Midbrain (tissue), 1 donor: ENCODE measurements around the gene BEND3.

ENCODE experiments used
- DNase-seq: peaks from one replicate; lab custom pipeline; 2025; lab: John Stamatoyannopoulos, UW

The BEND3 gene

DNA sequence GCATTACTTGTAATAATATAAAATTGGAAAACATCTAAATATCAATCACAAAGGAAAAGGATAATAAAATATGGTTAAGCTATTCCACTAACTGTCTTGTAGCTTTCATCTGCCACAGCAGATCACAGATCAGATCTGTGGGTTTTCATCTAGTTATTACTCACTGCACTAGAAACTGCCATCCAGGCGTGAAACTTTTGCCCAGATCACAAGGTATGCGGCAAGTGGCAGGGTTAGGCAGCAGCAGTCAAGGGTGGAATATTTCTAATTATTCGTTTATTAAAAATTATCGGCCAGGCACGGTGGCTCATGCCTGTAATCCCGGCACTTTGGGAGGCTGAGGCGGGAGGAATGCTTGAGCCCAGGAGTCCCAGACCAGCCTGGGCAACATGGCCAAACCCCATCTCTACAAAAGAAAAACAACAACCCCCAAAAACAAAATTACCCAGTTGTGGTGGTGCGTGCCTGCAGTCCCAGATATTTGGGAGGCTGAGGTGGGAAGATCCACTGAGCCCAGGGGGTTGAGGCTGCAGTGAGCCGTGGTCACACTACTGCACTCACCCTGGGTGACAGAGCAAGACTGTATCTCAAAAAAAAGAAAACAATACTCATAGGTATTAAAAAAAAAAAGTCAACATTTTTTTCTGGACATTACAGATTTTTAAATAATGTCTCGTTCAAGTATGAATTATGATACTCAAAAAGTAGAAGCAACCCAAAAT, 32.1 kb downstream of the BEND3 start:
- no peak for DNase-seq

DNA sequence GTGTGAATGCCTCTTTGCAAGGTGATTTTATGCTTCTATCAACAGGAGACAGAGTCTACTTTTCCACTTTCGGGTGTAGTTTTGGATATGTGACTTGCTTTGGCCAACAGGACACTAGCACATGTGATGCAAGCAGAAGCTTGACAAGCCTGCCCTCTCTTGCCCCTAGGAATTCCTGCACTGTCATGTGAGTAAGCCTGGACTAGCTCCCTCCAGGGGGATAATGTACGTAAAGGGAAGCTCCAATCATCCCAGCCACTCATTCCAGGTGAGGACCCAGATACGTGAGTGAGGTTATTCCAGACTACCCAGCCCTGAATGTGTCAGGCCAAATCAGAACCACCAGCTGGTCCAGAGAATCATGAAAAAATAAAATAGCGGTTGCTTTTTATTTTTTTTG, 33.3 kb downstream of the BEND3 start:
- no peak for DNase-seq

DNA sequence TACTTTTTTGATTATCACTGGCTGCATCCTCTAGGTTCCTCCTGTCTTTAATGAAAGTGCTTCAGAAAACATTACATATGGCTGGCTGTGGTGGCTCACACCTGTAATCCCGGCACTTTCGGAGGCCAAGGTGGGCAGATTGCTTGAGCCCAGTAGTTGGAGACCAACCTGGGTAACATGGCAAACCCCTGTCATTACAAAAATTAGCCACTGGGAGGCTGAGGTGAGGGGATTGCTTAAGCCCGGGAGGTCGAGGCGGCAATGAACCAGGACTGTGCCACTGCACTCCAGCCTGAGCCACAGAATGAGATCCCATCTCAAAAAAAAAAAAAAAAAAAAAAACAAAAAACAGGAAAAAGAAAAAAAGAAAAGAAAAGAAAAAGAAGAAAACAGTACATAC, 35.3 kb downstream of the BEND3 start:
- no peak for DNase-seq

DNA sequence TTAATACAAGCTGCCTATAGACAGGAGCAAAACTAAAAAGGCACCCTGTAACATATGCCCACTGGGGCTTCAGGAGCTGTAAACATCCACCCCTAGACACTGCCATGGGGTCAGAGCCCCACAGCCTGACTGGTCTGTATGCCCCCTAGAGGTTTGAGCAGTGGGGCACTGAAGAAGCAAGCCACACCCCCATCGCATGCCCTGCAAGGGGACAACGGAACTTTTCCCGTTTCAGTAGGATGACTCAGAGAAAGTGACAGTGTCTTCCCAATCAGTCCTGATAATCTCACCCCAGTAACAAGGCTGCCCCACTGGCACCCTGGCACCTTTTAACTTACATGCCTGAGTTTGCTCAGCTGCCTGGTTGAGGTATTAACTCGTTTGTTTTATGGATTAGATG, 35.9 kb downstream of the BEND3 start:
- DNase-seq, result no peak

DNA sequence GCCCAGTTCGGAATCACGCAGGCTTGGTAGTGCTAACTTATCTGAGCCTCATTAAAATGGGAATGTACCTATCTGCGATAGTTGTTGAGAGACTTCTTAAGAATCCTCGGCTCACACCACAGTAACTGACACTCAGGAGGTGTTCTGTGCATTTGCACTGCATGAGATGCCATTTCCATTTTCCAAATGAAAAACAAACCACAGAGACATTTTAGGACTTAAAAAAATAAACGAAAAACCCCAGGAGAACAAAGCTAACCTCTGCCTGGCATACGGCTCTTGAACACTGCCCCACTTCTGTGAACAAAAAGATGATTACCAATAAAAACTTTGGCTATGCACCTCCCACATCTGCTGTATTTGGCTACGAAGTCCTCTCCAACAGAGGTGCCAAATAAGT, 37.6 kb downstream of the BEND3 start:
- DNase-seq, result no peak

DNA sequence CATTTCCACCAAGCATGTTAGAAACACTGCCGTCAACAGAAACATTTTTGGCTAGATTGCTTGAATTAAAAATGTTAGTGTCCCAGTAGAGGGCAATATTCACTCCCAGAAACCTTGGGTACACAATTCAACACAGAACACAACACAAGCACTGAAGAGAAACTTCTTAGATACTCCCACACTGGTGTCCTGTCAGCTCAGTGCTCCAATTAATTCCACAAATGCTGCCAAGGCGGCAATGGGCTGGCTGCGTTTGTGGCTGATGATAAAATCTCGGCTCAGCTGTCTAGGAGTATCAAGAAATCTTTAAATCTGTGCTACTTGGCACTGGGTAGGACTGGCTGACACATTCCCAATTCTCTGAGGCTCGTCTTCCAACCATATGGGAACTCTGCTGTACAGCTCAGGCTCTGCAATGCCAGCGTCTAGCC, 39.3 kb downstream of the BEND3 start:
- peak; percentile 28 for DNase-seq

DNA sequence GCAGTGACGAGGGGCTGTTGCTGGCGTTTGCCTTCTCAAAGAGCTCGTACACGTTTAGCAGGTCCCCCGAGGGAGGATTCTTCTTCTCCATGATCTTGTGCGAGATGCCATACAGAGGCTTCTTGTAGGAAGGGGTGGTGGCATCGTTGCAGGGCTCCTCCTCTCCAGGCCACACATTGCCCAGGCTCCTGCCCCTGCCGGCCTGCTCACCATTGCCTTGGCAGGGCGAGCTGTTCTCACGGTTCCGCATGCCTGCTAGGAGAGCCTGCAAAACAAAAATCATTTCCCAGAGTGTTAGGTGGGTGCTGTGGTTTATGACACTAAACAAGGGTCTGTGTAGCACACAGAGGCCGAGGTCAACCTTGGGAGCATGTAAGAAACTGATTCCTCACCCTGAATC, 44.6 kb downstream of the BEND3 start:
- no peak for DNase-seq

DNA sequence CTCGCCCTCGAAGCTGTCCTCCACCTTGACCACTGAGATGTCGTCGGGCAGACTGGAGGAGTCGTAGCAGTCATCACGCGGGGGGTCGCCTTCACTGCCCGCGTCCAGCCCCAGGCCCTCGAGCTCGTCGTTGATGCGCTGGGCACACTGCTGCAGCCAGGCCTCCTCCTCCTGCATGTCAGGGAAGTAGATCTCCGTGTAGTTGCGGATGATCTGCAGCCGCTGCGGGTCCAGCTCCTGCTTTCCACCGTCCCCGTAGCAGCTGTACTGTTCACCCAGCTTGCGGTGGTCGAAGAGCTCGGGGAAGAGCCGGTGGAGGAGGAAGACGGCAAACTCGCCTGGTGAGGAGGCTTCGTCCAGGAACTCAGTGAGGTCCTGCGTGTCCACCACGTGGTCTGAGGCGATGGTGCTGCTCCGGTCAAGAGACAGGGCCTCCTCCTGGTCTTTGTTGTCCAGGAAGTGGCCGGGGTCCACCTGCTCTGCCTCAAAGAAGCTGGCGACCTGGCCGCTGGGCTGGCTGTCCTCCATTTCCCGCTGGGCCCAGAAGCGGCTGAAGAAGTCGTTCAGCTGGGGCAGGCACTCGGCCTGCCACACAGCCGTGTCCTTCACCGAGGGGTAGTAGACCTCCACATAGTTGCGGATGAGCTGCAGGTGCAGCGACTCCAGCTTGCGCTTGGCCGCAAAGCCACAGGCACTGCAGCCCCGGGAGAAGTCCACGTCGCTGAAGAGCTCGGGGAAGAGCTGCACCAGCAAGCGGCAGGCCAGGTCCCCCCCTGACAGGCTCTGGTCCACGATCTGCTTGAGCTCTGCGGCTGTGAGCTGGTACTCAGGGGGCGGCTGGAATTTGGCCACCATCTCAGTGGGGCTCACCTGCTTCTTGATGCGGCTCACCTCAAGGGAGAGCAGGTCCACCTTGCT, 45.4 kb downstream of the BEND3 start:
- DNase-seq, result no peak

DNA sequence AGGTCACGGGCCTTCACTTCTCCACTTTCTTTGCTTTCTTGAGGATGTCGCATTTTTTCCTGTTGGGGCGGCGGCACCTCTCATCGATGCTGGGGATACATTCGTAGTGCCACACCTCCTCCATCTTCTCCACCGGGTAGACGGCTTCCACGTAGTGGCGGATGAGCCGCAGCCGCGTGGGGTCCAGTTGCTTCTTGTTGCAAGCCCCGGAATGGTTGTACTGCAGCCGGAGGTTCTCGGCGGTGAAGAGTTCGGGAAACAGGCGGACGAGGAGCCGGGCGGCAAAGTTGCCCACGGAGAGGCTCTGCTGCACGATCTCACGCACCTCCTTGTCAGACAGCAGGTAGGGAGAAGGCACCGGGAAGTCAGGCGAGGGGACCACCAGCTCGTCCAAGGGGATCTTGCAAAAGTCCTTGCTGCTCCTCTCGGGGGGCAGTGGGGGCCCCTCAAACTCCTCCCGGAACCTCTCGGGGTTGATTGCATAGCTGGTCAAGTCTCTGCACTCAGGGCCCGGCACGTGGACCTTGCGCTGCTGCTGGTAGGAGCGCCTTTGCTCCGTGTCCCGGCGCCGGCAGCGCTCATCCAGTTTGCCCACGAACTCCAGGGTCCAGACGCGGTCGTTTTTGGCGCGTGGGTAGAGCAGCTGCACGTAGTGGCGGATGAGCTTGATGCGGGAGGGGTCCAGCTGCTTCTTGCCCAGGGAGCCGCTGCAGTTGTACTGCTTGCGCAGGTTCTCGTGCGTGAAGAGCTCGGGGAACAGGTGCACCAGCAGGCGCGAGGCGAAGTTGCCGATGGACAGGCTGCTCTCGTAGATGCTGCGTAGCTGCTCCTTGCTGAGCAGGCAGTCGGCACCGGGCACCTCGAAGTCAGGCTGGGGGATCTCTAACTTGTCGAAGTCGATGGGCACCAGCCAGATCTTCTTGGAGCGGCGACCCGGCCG, 46.4 kb downstream of the BEND3 start:
- no peak for DNase-seq

DNA sequence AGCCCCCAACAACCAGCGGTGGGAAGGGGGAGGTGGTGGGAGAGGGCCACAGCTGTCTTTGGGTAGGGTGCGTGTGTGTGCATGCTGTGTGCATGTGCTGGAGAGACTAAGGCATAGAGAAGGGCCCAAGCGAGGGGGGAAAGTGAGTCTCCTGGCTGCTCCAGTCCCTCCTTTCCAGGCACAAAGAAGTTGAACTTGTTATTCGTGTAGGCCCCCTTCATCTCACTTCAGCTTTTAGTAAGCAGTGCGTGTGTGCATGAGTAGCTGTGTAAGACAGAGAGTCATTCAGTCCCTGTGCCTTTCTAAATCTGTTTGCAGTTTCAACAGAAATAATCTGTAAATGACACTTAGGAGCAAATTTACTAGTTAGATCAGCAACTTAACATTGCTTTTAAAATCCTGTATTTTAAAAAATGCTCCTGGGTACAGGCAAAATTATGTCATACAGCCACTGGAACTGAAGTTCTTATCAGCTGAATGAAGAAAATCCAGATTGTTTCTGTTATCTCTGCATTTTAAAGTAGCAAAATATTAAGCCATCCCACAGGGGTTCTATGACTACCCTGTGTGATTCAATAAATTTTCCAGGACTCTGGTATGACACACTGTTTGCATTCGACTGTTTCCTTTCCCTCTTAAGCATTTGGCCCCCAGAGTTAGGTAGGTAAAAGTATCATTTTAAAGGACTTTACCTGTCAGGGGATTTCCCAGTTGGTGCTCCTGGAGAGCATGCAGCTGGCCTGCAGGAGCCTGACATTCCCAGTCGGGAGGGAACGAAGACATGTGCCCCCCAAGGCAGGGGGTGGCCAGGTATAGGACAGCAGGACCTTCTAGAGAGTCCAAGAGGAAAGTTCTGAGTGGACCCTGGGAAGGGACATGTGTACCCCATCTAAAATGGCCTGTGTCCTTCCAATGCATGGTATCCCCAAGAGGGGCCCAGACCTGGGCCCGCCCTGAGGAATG, 48.3 kb downstream of the BEND3 start:
- DNase-seq, result no peak

DNA sequence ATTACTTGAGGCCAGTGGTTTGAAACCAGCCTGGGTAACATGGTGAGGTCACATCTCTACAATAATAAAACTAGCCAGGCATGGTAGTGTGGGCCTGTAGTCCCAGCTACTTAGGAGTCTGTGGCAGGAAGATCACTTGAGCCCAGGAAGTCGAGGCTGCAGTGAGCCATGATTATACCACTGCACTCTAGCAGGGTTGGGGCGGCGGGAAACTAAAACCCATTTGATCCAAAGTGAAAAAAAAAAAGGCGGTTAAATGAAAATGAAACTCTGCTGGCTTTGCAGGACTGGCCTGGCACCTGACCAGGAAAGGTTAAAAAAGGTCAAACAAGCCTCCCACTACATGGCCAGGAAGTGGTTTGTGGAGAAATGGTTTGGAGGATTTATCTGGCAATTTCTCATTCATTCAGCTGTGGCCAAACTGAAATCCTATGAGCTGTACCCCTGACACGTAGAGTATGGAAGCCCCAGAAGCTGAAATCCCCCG, 50.7 kb downstream of the BEND3 start:
- DNase-seq, result no peak

DNA sequence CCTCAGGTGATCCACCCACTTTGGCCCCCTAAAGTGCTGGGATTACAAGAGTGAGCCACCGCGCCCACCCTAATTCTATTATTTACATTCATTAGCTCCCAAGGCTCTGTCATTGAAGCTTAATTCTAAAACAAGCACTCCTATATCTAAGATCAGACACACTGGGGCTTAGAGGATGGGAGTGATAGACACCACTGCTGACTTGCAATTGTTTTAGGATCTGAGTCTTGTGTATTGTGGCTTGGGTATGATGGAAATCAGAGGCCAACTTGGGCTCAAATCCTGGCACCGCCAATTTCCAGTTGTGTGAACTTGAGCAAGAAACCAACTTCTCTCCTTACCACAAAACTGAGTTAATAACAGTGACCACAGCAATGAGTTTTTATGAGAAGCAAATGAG, 52.6 kb downstream of the BEND3 start:
- no peak for DNase-seq

DNA sequence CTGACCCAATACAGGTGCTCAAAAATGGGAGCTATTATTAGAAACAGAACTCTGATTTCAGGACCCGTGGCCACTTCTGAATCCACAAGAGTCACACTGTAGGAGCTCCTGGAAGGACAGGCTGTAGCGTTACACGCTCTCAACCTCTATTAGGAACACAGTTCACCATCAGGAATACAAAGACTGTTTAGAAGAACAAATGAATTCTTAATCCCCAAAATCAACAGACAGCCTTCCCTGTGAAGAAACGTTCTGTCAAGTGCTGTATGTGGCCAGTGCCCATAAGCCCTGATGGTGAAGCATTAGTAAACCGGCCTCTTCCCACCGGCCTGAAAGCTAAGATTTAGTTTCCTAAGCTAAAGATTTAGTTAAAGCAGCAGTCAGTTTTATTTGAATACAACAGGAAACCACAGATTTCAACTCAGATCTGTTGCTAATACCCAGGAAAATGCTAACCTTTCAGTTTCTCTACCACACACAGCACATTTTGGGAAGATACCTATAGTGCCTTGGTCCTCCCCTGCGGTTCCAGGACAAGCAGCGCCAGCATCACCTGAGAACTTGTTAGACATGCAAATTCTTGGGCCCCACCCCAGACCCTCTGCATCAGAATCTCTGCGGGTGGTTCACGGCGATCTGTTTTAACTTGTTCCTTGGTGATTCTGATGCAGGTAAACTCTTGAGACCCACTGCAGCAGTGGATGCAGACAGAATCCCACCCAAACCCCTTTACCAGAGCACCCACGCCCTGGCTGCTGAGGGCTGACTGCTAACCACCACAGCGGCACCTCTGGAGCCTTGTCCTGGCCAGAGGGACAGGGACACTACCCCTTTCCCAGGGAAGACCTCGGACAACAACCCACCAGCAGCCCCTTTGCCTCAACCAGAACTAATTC, 53.9 kb downstream of the BEND3 start:
- DNase-seq, result no peak

DNA sequence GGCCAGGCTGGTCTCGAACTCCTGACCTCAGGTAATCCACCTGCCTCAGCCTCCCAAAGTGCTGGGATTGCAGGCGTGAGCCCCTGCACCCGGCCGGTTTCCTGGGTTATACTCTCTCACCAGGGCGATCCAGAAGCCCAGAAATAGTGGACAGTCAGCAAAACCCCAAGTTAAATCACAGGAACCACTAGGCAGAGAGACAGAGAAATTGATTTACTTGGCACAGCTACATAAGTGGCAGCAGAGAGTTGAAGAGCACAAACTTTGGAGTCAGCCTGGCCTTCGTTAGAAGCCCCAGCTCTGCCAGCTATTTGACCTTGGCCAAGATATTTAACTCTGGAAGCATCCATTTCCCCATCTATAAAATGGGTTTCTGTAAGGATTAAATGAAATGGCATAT, 54.6 kb downstream of the BEND3 start:
- DNase-seq, result no peak

DNA sequence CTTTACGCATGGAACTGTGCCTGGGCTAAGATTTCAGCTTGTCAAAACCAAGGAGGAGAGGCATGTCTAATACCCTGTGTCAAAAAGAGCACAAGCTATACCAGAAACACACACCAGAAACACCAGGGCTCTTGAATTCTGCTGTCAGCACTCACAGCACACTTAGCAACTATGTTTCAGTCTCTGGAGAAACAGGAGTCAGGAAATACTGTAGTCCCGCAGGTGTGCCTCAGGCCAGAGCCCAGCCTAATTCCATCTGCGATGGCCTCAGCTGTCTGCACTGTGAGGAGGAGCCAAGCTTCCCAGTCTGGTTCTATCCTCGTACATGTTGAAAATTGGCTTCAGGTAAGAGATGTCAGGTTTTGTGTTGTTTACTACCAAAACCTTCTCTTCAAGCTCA, 55.7 kb downstream of the BEND3 start:
- DNase-seq, result no peak

DNA sequence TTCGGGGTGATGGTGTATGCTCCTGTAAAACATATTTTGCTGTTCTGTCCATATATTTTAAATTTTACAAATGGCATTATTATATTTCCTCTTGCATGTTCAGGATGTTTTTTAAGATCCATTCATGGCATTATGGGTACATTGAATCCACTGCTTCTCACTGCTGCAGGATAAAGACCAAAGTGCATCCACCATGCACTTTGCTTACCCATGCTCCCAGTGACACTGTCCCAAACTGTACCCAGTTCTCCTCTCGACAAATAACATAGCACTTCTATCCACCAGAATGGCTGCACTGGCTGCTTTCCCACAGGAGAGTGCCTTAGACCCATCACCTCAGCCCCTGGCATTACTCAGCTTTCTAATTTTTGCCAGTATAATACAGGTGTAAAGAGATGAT, 57.6 kb downstream of the BEND3 start:
- DNase-seq, result no peak

DNA sequence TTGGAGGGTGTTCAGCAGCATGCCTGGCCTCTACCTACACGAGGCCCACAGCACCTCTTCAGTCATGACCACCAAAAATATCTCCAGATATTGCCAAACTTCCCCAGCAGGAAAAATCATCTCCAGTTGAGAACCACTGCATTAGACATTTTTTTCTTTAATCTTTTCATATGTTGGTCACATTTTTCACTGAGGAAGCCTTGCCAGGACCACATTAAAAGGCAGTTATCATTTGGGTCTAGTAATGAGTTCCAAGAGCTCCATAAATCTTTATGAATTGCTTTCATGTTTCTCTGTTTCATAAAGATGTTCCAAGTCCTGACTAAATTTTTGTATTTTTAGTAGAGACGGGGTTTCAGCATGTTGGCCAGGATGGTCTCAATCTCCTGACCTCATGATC, 58.5 kb downstream of the BEND3 start:
- DNase-seq, result no peak

DNA sequence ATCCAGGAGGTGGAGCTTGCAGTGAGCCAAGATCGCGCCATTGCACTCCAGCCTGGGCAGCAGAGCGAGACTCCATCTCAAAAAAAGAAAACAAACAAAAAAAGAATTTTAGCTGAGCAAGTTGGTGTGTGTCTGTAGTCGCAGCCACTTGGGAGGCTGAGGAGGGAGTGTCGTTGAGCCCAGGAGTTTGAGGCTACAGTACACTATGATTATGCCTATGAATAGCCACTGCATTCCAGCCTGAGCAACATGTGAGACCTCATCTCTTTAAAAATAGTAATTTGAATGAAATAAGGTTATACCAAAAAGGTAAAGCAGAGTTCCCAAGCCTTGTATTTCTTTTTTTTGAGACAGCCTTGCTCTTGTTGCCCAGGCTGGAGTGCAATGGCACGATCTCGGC, 67.5 kb downstream of the BEND3 start:
- no peak for DNase-seq

DNA sequence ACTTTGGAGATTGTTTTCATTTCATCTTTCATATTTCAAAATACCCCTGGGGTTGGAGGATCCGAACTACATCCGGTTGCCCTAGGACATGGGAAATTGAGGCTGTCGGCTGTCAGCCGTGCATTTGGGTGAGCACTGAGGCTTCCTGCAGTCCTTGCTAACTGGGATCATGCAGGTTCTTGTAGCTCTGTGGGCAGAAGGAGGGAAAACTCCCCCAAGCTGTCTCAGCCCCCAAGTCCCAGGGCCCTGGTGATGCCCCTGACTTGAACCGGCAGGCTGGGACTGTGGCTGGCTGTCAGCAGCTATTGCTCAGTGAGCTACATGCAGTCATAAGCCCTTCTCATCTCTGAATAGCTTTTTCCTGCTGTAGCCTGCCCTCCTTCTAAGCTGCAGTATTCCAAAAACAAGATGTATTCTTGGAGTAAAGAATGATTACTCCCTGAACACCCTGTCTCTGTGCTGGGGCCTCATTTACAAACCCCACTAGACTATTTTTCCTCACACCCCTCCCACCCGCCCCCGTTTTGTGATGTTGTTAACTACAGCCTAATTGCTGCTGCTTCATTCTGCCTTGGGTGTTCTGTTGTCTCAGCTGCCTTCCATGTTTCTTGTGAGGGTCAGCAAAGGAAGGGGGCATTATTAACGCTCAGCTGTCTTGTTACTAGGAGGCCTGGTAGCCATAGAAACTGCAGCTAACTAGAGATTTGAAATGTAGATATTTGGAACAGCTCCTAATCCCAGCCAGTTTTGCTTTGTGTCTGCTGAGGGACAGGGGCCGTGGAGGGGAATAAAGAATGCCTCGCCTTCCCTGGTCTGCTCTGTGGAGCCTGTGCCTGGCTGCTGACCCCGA, 69.3 kb downstream of the BEND3 start:
- peak; percentile 15 for DNase-seq
